Neural cell (in vitro differentiated cells): ENCODE results near the gene RAB22A. TPM values are rescaled to one million over a fixed set of nuclear protein-coding genes. Genes with fewer than 3 reads are reported as not detected.

Experiments
- H2AFZ ChIP-seq: fragments of 200-600, 300-800 bp; sonication (generic), shearing (Covaris generic); 2 replicates; pipeline ENCODE4 v1.6.0; 2014; ENCODE audit warnings: low read depth, mild to moderate bottlenecking, antibody characterized with exemption, low read length, moderate library complexity
- H3F3A ChIP-seq: fragments of 200-600 bp; shearing (Covaris generic); 2 replicates; pipeline ENCODE4 v1.6.1; 2016; ENCODE audit warnings: mild to moderate bottlenecking, moderate library complexity, mixed read lengths, antibody characterized with exemption, low read length; ENCODE audit not compliant: insufficient read depth, poor library complexity, severe bottlenecking
- H3K27ac ChIP-seq: fragments of 200-600, 300-800 bp; sonication (generic), shearing (Covaris generic); 2 replicates; pipeline ENCODE4 v1.5.1; 2014; ENCODE audit warnings: mild to moderate bottlenecking, low read length, moderate library complexity
- H3K27me3 ChIP-seq: fragments of 300-800, 200-600 bp; sonication (generic), shearing (Covaris generic); 2 replicates; pipeline ENCODE4 v1.6.0; 2014; ENCODE audit warnings: mild to moderate bottlenecking, low read depth, low read length, moderate library complexity; ENCODE audit not compliant: insufficient read depth
- H3K36me3 ChIP-seq: fragments of 300-800, 200-600 bp; sonication (generic), shearing (Covaris generic); 2 replicates; pipeline ENCODE4 v1.5.1; 2014; ENCODE audit warnings: mild to moderate bottlenecking, antibody characterized with exemption, low read length, moderate library complexity; ENCODE audit not compliant: insufficient read depth
- H3K4me2 ChIP-seq: fragments of 300-800, 200-600 bp; sonication (generic), shearing (Covaris generic); 2 replicates; pipeline ENCODE4 v1.6.0; 2014; ENCODE audit warnings: mild to moderate bottlenecking, low read length
- H3K4me3 ChIP-seq: fragments of 300-800, 200-600 bp; sonication (generic), shearing (Covaris generic); 2 replicates; pipeline ENCODE4 v1.5.1; 2014; ENCODE audit warnings: mild to moderate bottlenecking, low read length, moderate library complexity
- H3K79me2 ChIP-seq: fragments of 200-600 bp; shearing (Covaris generic); replicated peaks from 2 replicates; pipeline ENCODE4 v1.6.0; 2014; ENCODE audit warnings: mild to moderate bottlenecking, low read length, moderate library complexity; ENCODE audit not compliant: insufficient read depth
- H3K9ac ChIP-seq: fragments of 300-800, 200-600 bp; sonication (generic), shearing (Covaris generic); 2 replicates; pipeline ENCODE4 v1.6.1; 2016; ENCODE audit warnings: mild to moderate bottlenecking, low read length, mixed read lengths
- H3K9me2 ChIP-seq: fragments of 200-600 bp; shearing (Covaris generic); 2 replicates; pipeline ENCODE4 v1.6.1; 2016; ENCODE audit warnings: mild to moderate bottlenecking, low read length, mixed read lengths; ENCODE audit not compliant: insufficient read depth
- H3K9me3 ChIP-seq: fragments of 200-600, 300-800 bp; sonication (generic), shearing (Covaris generic); 2 replicates; pipeline ENCODE4 v1.6.1; 2016; ENCODE audit warnings: mild to moderate bottlenecking, mixed run types, low read length, moderate library complexity, mixed read lengths
- H4K20me1 ChIP-seq: fragments of 200-600 bp; shearing (Covaris generic); 2 replicates; pipeline ENCODE4 v1.6.1; 2016; ENCODE audit warnings: mild to moderate bottlenecking, mixed run types; ENCODE audit not compliant: insufficient read depth
- CTCF ChIP-seq: fragments of 450-650 bp; IDR thresholded peaks from 2 replicates; pipeline ENCODE4 v1.5.1; 2014; ENCODE audit warnings: antibody characterized with exemption, mild to moderate bottlenecking, moderate library complexity; ENCODE audit not compliant: poor library complexity, severe bottlenecking
- EP300 ChIP-seq: fragments of 450-650 bp; conservative IDR thresholded peaks from 2 replicates; pipeline ENCODE4 v1.6.1; 2014; ENCODE audit warnings: antibody characterized with exemption, mild to moderate bottlenecking, moderate library complexity; ENCODE audit not compliant: poor library complexity, severe bottlenecking
- EZH2 ChIP-seq: fragments of 200-600, 300-800 bp; shearing (Covaris generic), sonication (generic); IDR thresholded peaks from 2 replicates; pipeline ENCODE4 v1.6.1; 2014; ENCODE audit warnings: antibody characterized with exemption, low read length, borderline replicate concordance, mild to moderate bottlenecking; ENCODE audit not compliant: insufficient read depth, poor library complexity, severe bottlenecking
- MXI1 ChIP-seq: fragments of 450-650 bp; conservative IDR thresholded peaks from 2 replicates; pipeline ENCODE4 v1.6.1; 2014; ENCODE audit warnings: antibody characterized with exemption, mild to moderate bottlenecking; ENCODE audit not compliant: poor library complexity, severe bottlenecking
- POLR2AphosphoS5 ChIP-seq: IDR thresholded peaks from 2 replicates; pipeline ENCODE4 v1.6.1; 2012
- RAD21 ChIP-seq: fragments of 450-650 bp; conservative IDR thresholded peaks from 2 replicates; pipeline ENCODE4 v1.6.1; 2014; ENCODE audit warnings: antibody characterized with exemption, mild to moderate bottlenecking, moderate library complexity
- REST ChIP-seq: IDR thresholded peaks from 2 replicates; pipeline ENCODE4 v1.6.1; 2012; ENCODE audit warnings: borderline replicate concordance
- SMC3 ChIP-seq: fragments of 450-650 bp; conservative IDR thresholded peaks from 2 replicates; pipeline ENCODE4 v1.6.1; 2014; ENCODE audit warnings: antibody characterized with exemption, mild to moderate bottlenecking, moderate library complexity; ENCODE audit not compliant: poor library complexity
- TAF1 ChIP-seq: IDR thresholded peaks from 2 replicates; pipeline ENCODE4 v1.6.1; 2012; ENCODE audit warnings: low read depth
- polyA plus RNA-seq: library from polyadenylated mRNA; depleted of rRNA; stranded (reverse); fragments of >200 nt; gene quantifications from 2 replicates; pipeline ENCODE4 v1.2.3, GENCODE V29; 2014

RAB22A gene
- polyA plus RNA-seq, 1 donor from 2014 or later, result 15.7 TPM

GRCh38 chr20:58402305-58402704, 92.8 kb downstream of the RAB22A start:
- Histone ChIP-seq H3K9me3 (no peaks in the 10 kb centered on the region), H3K79me2 (peaks cover 76% of the 10 kb centered on the region), H3K9ac (no peak overlapping the region), H3F3A (no peaks in the 10 kb centered on the region), H4K20me1 (no peaks in the 10 kb centered on the region), H3K27ac (no peak overlapping the region), H3K27me3 (no peaks in the 10 kb centered on the region), H3K4me2 (no peak overlapping the region), H2AFZ (no peak overlapping the region), H3K4me3 (no peak overlapping the region), H3K36me3 (no peaks in the 10 kb centered on the region), H3K9me2 (no peaks in the 10 kb centered on the region)
- no peak for TF ChIP-seq MXI1
- no peak for TF ChIP-seq SMC3
- no peak for TF ChIP-seq EP300
- no peak for TF ChIP-seq RAD21
- TF ChIP-seq POLR2AphosphoS5, result no peak
- no peak for TF ChIP-seq EZH2
- no peak for TF ChIP-seq CTCF
- no peak for TF ChIP-seq REST
- no peak for TF ChIP-seq TAF1

GRCh38 chr20:58402827-58403226, 93.3 kb downstream of the RAB22A start:
- H3K27ac ChIP-seq, result no peak overlapping the region
- no peaks in the 10 kb centered on the region for H3K36me3 ChIP-seq
- TF ChIP-seq CTCF (no peak), MXI1 (no peak), EP300 (no peak), EZH2 (no peak), TAF1 (no peak), RAD21 (no peak), REST (no peak), SMC3 (no peak), POLR2AphosphoS5 (no peak)
- no peak overlapping the region for H3K4me3 ChIP-seq
- no peak overlapping the region for H3K9ac ChIP-seq
- no peaks in the 10 kb centered on the region for H3K9me3 ChIP-seq
- no peaks in the 10 kb centered on the region for H3K27me3 ChIP-seq
- no peak overlapping the region for H3K4me2 ChIP-seq
- H3F3A ChIP-seq, result no peaks in the 10 kb centered on the region
- no peak overlapping the region for H2AFZ ChIP-seq
- H4K20me1 ChIP-seq, result no peaks in the 10 kb centered on the region
- H3K9me2 ChIP-seq, result no peaks in the 10 kb centered on the region
- H3K79me2 ChIP-seq, result peaks cover 76% of the 10 kb centered on the region
